B cell (primary cell): ENCODE data around the gene UBE2D3.

Source experiments
- CTCF ChIP-seq: fragments of 200-600 bp; IDR thresholded peaks from one replicate; pipeline ENCODE4 v1.8.0; 2022; ENCODE audit warnings: antibody characterized with exemption, mild to moderate bottlenecking
- EZH2 ChIP-seq: IDR thresholded peaks from 2 replicates; pipeline ENCODE4 v1.6.1; 2012; ENCODE audit warnings: borderline replicate concordance, low read depth, mild to moderate bottlenecking, moderate library complexity, low read length; ENCODE audit not compliant: insufficient read depth, poor library complexity, severe bottlenecking

GRCh38 chr4:102828497-102828808 lies 1.1 kb upstream of the UBE2D3 start:
- TF ChIP-seq CTCF (no peak), EZH2 (no peak)
